BJ (cell line): ENCODE measurements around the gene CPSF4. TPM values are rescaled to one million over a fixed set of nuclear protein-coding genes. Genes with fewer than 3 reads are reported as not detected.

ENCODE experiments used
- CTCF ChIA-PET: fragments of 350-600 bp; formaldehyde crosslinking; extraction: SDS; loops from one replicate; lab custom pipeline; 2021; ENCODE audit warnings: antibody characterized with exemption, inconsistent platforms; lab: Yijun Ruan, JAX
- POLR2A ChIA-PET: fragments of 300-600 bp; sonication (Branson Sonifier 250); formaldehyde crosslinking; extraction: SDS; loops from one replicate; lab custom pipeline; 2021; ENCODE audit warnings: antibody characterized with exemption; lab: Charles Lee
- DNase-seq: peaks from one replicate; pipeline ENCODE4 v3.0.0-alpha.2; 2011; ENCODE audit warnings: low read depth
- H3K27me3 ChIP-seq: 2 replicates; pipeline ENCODE4 v1.6.0; 2011; ENCODE audit warnings: low read length; ENCODE audit not compliant: control insufficient read depth, insufficient read depth
- H3K36me3 ChIP-seq: 2 replicates; pipeline ENCODE4 v1.5.1; 2011; ENCODE audit warnings: low read length; ENCODE audit not compliant: control insufficient read depth, insufficient read depth
- H3K4me3 ChIP-seq: 2 replicates; pipeline ENCODE4 v1.5.1; 2011; ENCODE audit warnings: low read depth, mild to moderate bottlenecking, control low read depth, low read length
- polyA plus RNA-seq: library from polyadenylated mRNA; depleted of rRNA; stranded (reverse); fragments of >200 nt; gene quantifications from 2 replicates; pipeline ENCODE4 v1.2.3, GENCODE V29; 2011
- TF ChIP-seq, protein P1 (sequence below): IDR thresholded peaks from 2 replicates; pipeline ENCODE4 v1.5.1; 2011; ENCODE audit warnings: low read depth, mild to moderate bottlenecking, control low read depth, inconsistent platforms, low read length, moderate library complexity; ENCODE audit not compliant: insufficient read depth

Gene CPSF4
- polyA plus RNA-seq, 1 experiment: 40.1 TPM

DNA sequence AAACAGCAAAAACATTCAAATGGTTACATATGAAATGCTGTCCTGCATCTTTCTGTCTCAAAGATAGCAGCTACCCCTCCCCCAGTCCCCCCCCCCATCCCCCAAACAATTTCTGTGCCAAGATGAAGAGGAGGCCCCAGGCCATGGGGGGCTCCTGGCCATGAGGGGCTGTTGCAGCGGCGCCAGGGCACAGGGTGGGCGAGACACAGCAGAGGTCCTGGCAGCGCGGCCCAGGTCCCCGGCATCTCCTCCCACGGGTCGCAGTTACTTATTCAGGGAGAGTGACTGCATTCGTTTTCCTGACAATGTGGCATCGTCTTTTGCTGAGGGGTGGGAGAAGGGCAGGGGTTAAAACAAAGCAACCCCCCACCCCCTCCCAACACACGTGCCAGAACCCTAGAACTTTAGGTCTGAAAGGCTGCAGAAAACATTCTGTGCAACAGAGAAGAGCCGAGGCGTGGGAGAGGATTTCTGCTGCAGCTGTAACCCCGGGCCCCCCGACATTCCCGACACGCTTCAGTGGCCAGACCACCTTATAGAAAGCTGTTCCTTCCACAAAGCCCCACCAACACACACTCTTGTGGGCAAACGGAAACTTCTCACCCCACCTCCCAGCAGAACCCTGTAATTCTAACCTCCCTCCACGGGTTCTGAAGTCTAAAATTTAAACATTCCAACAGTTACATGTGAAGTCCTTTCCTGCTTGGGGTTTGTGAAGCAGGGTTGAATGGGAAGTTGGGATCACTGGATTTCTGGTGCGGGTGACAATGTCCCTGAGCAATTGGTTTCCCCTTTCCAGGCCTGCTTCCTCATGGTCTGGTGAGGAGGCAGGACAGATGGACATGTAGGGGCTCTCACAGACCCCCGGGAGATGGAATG lies 42.1 kb upstream of the CPSF4 start:
- H3K36me3 ChIP-seq: peaks cover 47% of the 10 kb centered on the region
- TF ChIP-seq, protein P1, sequence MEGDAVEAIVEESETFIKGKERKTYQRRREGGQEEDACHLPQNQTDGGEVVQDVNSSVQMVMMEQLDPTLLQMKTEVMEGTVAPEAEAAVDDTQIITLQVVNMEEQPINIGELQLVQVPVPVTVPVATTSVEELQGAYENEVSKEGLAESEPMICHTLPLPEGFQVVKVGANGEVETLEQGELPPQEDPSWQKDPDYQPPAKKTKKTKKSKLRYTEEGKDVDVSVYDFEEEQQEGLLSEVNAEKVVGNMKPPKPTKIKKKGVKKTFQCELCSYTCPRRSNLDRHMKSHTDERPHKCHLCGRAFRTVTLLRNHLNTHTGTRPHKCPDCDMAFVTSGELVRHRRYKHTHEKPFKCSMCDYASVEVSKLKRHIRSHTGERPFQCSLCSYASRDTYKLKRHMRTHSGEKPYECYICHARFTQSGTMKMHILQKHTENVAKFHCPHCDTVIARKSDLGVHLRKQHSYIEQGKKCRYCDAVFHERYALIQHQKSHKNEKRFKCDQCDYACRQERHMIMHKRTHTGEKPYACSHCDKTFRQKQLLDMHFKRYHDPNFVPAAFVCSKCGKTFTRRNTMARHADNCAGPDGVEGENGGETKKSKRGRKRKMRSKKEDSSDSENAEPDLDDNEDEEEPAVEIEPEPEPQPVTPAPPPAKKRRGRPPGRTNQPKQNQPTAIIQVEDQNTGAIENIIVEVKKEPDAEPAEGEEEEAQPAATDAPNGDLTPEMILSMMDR: no peak
- ChIA-PET POLR2A (no interaction called here), CTCF (no interaction called here)
- no peak for DNase-seq
- no peaks in the 10 kb centered on the region for H3K27me3 ChIP-seq
- no peak overlapping the region for H3K4me3 ChIP-seq

- TF ChIP-seq, protein P1: no peak
- peaks cover 45% of the 10 kb centered on the region for H3K36me3 ChIP-seq
- ChIA-PET CTCF (no interaction called here), POLR2A (no interaction called here)
- no peaks in the 10 kb centered on the region for H3K27me3 ChIP-seq
- no peak for DNase-seq
- no peak overlapping the region for H3K4me3 ChIP-seq
These were observed 41.3 kb upstream of the CPSF4 start for GRCh38 chr7:99397297-99397983.

- TF ChIP-seq, protein P1: no peak
- POLR2A ChIA-PET: no interaction called here
These were observed 39.8 kb upstream of the CPSF4 start for GRCh38 chr7:99398891-99399445.

GRCh38 chr7:99399597-99399996 lies 39.1 kb upstream of the CPSF4 start:
- Histone ChIP-seq H3K36me3 (peaks cover 42% of the 10 kb centered on the region), H3K4me3 (no peak overlapping the region), H3K27me3 (no peaks in the 10 kb centered on the region)
- DNase-seq: no peak
- TF ChIP-seq, protein P1: no peak
- ChIA-PET CTCF (interaction anchor here (0.6 to 0.8 kb wide), 2 partner anchors 9 to 364 kb away, joined by 3 read pairs; no protein-coding TSS in a partner anchor), POLR2A (no interaction called here)

More at GRCh38 chr7:99398891-99399445, 39.8 kb upstream of the CPSF4 start:
- H3K27me3 ChIP-seq: no peaks in the 10 kb centered on the region
- H3K36me3 ChIP-seq: peaks cover 42% of the 10 kb centered on the region
- no peak for DNase-seq
- CTCF ChIA-PET: interaction anchor here (0.6 to 1.0 kb wide), 5 partner anchors 10 to 363 kb away, joined by 3 read pairs; partner anchors contain the start of gene BUD31
- no peak overlapping the region for H3K4me3 ChIP-seq

DNA sequence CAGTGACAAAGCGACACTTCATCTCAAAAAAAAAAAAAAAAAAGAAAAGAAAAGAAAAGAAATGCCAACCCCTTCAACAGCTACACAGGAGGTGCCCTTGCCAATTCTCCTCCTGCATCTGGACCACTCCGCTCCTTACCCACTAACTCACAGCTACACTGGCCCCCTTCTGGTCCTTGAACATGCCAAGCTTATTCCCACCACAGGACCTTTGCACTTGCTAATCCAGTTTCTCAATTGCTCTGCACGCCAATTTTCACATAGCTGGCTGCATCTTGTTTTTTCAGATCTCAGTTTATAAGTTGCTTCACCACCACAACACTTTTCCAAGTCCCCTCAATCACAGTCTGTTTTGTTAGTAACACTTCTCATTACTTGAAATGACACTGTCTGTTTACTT lies 35.9 kb upstream of the CPSF4 start:
- no peaks in the 10 kb centered on the region for H3K27me3 ChIP-seq
- TF ChIP-seq, protein P1: no peak
- DNase-seq: no peak
- H3K36me3 ChIP-seq: peaks cover 30% of the 10 kb centered on the region
- ChIA-PET CTCF (interaction anchor here (2.2 kb wide), 1 partner anchor 10 kb away, joined by 7 read pairs; no protein-coding TSS in a partner anchor), POLR2A (no interaction called here)
- H3K4me3 ChIP-seq: no peak overlapping the region
